ENCODE results near the gene SLC2A13.
"Not testable (repeated sequence)": the region's sequence is repeated elsewhere in the genome, so short reads cannot be mapped to it uniquely, and the experiment has no call there.

Gene SLC2A13

DNA sequence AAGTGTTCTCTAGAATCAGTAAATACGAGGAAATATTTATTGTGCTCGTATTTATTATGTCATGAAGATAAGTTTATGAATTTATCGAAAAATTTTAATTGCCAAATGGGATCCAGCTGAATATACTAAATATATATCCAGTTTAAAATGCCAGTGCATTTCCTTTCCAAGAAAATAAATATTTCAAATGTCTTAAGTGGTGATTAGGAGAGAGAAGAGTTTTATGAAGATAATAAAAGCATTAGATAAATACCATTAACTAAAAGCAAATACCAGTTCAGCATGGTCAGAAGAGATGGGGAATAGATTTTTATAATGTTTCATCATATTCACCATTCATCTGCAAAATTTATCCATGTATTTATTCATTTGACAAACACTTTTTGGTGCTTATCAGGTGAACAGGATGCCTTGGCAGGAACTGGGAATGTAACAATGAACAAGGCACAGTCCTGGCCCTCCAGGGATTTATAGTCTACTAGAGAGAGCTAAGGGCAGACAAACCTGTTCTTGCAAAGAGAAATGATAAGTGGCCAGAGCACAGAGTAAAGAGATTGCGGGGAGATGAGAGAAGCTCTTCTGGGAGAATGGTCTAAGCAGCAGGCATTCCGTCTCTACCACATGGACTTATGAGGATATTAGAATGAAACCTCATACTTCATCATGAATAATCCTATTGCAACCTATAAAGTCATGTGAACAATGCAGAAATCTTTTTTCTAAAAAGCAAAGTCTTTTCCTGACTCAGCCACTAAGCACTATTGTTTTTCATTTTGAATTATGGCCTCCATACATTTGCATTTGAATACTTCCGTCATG is 342.6 kb downstream of the SLC2A13 start:
- no peak for DNase-seq (ENCODE audit: low read depth in 2 of 2)

DNA sequence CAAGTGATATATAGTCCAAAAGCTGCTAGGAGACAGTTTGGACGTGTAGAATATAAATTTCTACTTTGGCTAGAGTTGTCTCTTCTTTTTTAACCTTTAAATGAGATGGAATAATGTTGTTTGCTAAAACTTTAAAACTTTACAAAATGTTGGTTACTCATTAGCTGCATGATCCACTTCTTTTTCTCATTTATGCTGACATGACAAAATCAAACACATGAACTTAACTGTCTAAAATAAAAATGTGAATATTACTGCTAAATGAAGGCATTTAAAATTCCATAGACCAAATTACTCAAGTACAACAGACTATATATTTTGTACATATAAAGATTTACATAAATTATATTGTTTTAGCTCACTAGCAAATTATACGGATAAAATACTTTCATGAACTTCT is 350.4 kb downstream of the SLC2A13 start:
- no peak for DNase-seq (ENCODE audit: low read depth in 2 of 2)

DNA sequence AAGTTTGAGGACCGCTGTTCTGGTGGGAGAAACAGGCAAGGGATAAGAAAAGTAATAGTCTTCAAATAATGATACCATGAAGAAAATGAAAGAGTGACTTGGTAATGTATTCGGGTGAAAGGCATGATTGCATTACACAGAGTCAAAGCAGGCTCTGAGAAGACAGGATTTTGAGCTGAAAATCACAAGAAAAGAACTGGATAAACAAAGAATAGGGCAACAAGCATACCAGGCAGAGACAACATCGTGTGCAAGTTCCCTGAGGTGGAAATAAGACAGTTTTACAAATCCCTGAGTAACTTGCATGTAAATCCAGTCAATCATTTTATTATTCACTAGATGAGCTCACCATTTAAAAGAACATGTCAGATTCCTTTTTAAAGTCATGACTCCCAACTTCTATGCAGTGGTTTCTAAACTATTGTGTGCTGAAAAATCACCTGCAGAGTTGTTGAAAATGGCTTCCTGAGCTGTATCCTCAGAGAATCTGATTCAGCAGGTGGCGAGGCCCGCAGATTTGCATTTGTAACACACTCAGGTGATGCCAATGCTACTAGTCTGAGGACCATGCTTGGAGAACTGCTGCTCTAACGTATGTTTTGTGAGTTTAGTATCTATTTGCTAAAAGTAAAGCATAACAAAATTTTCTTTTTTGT is 353.3 kb downstream of the SLC2A13 start:
- DNase-seq (ENCODE audit: low read depth in 2 of 2) = no peak

DNA sequence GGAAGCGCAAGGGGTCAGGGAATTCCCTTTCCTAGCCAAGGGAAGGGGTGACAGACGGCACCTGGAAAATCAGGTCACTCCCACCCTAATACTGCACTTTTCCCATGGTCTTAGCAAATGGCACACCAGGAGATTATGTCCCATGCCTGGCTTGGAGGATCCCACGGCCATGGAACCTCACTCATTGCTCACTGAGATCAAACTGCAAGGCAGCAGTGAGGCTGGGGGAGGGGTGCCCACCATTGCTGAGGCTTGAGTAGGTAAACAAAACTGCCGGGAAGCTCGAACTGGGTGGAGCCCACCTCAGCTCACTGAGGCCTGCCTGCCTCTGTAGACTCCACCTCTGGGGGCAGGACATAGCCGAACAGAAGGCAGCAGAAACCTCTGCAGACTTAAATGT is 359.7 kb downstream of the SLC2A13 start:
- DNase-seq (ENCODE audit: low read depth in 2 of 2) = not testable (repeated sequence)

DNA sequence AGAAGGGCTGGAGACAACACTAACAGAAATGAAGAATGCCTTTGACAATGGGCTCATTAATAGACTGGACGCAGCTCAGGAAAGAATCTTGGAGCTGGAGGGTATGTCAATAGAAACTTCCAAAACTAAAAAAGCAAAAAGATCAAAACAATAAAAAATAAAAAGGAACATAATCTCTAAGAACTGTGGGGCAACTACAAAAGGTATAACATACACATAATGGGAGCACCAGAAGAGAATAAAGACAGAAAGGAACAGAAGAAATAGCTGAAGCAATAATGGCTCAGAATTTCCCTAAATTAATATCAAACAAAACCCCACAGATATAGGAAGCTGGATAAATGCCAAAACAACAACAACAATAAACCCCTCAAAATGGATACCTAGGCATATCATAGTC is 362.2 kb downstream of the SLC2A13 start:
- DNase-seq (ENCODE audit: low read depth in 2 of 2) = no peak

DNA sequence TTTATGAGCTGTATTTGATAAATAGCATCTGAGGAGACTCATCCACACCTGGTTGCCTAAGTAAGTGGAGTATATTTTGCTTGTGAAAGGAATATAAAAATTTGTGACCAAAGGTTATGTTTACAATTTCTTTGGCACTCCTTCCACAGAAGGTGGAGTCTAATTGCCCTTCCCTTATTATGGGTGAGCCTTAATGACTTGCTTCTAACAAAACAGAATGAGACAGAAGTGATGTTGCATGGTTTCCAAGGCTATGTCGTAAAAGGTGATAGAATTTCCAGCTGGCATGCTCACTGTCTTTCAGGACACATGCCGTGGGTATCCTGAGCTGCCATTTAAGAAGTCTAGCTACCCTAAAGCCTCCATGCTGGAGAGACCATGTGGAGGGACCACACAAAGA is 369.5 kb downstream of the SLC2A13 start:
- DNase-seq (ENCODE audit: low read depth in 2 of 2) = no peak

DNA sequence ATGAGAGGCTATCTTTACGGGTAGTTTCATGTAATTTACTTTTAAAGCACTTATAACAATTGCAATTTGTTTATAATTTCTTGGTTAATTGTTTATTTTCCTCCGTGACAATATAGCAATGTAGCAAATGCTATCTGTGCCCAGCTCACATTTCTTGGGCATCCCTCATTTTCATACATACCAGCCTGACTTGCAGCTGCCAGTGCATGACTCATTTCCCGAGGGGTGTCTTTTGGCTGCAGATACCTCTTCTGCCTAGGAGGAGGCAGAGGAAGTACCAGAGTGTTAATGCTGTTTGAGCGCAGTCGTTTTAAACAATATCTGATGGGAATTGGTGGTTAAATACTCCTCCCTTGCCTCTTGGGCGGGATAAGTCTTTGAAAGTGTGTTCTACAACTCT is 382.1 kb downstream of the SLC2A13 start:
- DNase-seq (ENCODE audit: low read depth in 2 of 2) = no peak

DNA sequence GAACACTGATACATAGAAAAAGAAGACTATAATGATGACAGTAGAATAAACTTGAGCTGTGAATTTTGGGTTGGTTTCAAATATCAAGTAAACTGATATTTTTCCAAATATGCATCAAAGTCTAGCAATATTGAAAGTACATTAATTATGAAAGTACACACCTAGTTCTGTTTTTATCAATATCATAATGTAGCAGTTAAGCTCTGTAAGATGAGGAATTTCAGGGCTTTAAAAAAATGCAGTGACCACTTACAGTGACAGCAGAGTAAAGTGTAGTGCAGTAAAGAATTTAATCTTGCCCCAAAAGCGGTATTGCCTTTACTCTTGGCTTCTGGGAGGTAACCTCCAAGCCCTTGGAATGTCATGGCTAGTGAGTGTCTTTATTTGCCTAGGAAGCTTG is 383.4 kb downstream of the SLC2A13 start:
- no peak for DNase-seq (ENCODE audit: low read depth in 2 of 2)

DNA sequence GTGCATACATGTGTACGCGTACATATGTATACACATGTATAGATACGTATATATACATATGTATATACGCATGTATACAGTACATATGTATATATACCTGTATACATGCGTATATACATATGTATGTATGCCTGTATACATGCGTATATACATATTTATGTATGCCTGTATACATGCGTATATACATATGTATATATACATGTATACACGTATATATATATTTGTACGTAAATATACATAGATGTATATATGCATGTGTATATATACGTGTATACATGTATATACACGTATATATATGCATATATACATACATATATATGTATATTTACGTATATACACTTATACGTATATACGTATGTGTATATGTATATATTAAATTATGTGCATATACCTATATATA is 392.3 kb downstream of the SLC2A13 start:
- no peak for DNase-seq (ENCODE audit: low read depth in 2 of 2)

DNA sequence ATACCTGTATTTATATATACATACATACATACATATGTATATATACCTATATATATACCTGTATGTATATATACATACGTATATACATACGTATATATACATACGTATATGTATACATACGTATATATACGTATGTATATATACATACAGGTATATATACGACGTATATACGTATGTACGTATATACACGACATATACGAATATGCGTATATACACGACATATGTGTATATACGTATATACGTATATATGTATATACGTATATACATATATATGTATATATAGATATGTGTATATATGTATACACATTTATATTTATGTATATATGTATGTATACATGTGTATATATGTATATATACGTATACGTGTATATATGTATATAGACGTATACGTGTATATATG is 393.5 kb downstream of the SLC2A13 start:
- DNase-seq (ENCODE audit: low read depth in 2 of 2) = no peak
